Natural killer cell treated with Interleukin-12 subunit alpha and Interleukin-12 subunit beta and Interleukin-15 and Interleukin-18, amount 100 ng/mL, for 72 hours (primary cell): Measurements from ENCODE around the gene IL22. TPM values are rescaled to one million over a fixed set of nuclear protein-coding genes. Genes with fewer than 3 reads are reported as not detected.

Source experiments
- ATAC-seq, 2 donors: fragments of 150-1000 bp; cut with Tn5 transposase in 1 of 2; sonication (Bioruptor Pico), chemical (Tn5 transposase) in 1 of 2; 2 replicates each; pipeline ENCODE4 v1.10.0; 2021
- DNase-seq: peaks from one replicate; pipeline ENCODE4 v3.0.0; 2022; ENCODE audit warnings: low spot score
- H3K27ac Mint-ChIP-seq, 2 donors: 1 replicate in 1 of 2; 2 replicates in 1 of 2; pipeline ENCODE4 v1.8.0; 2022; ENCODE audit warnings: mixed read lengths in 2 of 2, mild to moderate bottlenecking in 1 of 2, moderate library complexity in 1 of 2
- H3K27me3 Mint-ChIP-seq, 2 donors: 1 replicate in 1 of 2; 2 replicates in 1 of 2; pipeline ENCODE4 v1.8.0; 2022; ENCODE audit warnings: mixed read lengths in 2 of 2
- H3K36me3 Mint-ChIP-seq: one replicate; pipeline ENCODE4 v1.8.0; 2022; ENCODE audit warnings: mixed read lengths
- H3K4me1 Mint-ChIP-seq, 2 donors: 1 replicate in 1 of 2; 2 replicates in 1 of 2; pipeline ENCODE4 v1.8.0; 2022; ENCODE audit warnings: low read depth in 2 of 2, mixed read lengths in 2 of 2, mild to moderate bottlenecking in 1 of 2
- H3K4me3 Mint-ChIP-seq: one replicate; pipeline ENCODE4 v1.8.0; 2022; ENCODE audit warnings: mixed read lengths
- H3K9me3 Mint-ChIP-seq: 2 replicates; pipeline ENCODE4 v1.8.0; 2022; ENCODE audit warnings: mixed read lengths
- total RNA-seq, 2 donors: library from RNA; stranded (reverse); gene quantifications; one replicate each; pipeline ENCODE4 v1.2.3, GENCODE V29; 2022

The IL22 gene
- total RNA-seq, 2 donors from 2014 or later = 1.0 to 3.4 TPM

DNA sequence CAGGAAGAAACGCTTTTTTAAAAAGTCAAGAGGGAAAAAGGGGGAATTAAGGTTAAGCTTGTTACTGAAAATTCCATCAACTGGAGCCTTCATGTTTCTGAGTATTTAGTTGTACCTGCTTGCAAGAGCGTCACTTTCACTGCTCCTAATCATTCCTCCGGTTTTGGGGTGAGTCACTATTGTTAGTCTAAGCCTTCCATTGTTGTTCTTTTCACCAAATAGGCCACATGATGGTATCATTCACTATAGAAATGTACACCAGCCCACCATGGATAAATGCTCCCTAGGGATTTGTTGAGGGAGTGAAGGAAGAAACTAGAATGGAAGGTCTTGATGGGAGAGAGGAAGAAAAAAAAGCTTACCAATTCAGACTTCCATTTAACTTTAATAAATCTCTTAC is 3.0 kb downstream of the IL22 start:
- H3K4me1 Mint-ChIP-seq = peaks cover 0 to 14% of the 10 kb centered on the region in 2 donors
- H3K4me3 Mint-ChIP-seq = no peak overlapping the region
- no peak overlapping the region for H3K27ac Mint-ChIP-seq
- peaks cover 17 to 29% of the 10 kb centered on the region in 2 donors for H3K27me3 Mint-ChIP-seq
- H3K9me3 Mint-ChIP-seq = no peaks in the 10 kb centered on the region
- ATAC-seq (no peak), DNase-seq (no peak)
- H3K36me3 Mint-ChIP-seq = no peaks in the 10 kb centered on the region

DNA sequence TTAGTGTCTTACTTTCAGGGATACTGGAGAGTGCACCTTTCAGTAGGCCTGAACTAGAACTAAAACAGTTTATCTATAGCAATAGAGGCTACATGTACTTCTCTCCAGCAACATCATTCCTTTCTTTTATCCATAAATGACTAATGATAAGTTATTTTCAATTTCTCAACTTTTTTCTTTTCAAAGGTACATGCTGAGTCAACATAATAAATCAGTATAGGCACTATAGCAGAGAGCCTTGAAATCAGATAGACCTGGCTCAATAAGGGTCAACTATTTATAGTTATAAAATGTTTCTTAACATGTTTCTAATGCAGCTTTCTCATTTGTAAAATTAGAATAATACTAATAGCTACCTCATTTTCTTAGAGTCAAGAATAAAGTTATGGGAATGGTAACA is 5.6 kb downstream of the IL22 start:
- Mint-ChIP-seq H3K27ac (peak overlapping the region in 1 of 2 donors; percentile 8), H3K4me3 (no peak overlapping the region), H3K4me1 (peaks cover 0 to 19% of the 10 kb centered on the region in 2 donors), H3K9me3 (no peaks in the 10 kb centered on the region), H3K36me3 (peaks cover 1% of the 10 kb centered on the region), H3K27me3 (peaks cover 14 to 18% of the 10 kb centered on the region in 2 donors)
- no peak for DNase-seq
- ATAC-seq = no peak

DNA sequence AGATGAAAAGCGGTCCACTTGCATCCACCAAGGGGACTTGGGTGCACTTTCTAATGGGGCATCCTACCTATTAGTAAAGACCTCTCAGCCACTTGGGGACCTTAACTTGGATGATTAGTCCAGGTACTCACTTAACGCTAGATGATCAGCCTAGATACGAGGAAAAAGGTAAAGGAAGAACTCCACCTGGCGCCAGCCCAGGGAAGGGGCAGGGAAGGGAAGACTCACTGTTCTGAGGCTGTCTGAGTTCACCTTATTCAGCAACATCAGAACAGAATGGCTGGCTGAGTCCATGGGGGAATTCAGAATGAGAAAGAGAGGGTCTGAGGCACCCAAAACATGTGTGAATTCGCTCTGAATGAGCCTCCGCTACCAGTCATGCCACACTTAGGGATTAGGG is 7.1 kb downstream of the IL22 start:
- peaks cover 3 to 17% of the 10 kb centered on the region in 2 donors for H3K4me1 Mint-ChIP-seq
- H3K9me3 Mint-ChIP-seq = no peaks in the 10 kb centered on the region
- peak overlapping the region in 1 of 2 donors; percentile 14 for H3K27ac Mint-ChIP-seq
- no peak for ATAC-seq
- peaks cover 4% of the 10 kb centered on the region for H3K36me3 Mint-ChIP-seq
- H3K4me3 Mint-ChIP-seq = no peak overlapping the region
- DNase-seq = no peak
- H3K27me3 Mint-ChIP-seq = peaks cover 6 to 7% of the 10 kb centered on the region in 2 donors

DNA sequence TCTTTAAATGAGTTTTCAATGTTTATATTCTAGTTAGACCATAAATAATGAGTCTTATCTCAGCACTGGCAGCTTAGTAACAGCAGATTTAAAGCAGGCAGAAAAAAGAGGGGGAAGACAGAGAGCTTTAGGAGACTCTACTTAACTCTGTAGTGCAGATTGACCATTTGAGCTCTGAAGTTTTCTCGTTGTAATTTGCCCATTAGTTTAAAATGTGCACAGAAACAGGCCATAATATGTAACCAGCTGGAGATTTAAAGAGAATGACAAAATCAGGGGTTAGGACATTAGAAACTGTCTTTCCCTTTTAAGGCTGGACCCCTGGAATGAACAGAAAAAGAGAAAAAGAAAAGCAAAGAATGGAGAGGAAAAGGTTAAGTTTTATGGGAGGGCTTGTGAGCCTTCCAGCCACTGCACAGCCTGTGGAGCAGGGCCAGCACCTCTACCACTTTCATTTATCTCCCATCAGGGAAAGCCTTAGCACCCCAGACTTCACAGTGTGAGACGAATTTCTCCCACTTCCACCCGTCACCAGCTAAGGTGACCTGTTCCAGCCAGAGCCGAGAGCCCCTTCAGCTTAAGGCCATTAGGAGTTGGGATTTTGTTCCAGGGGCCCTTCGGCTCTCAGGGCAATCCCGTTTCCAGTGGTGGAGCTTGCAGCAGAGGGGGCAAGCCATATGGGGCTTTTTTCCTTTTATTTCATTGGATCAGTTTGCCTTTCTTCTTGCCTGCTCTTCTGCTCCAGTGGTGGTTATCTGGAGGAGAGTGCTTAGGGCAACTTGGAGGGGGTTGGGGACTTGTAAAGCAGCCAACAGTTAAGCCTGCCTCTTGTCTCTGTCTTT is 8.0 kb downstream of the IL22 start:
- Mint-ChIP-seq H3K4me1 (peaks cover 13 to 27% of the 10 kb centered on the region in 2 donors), H3K27ac (peak overlapping the region in 1 of 2 donors; percentile 58), H3K27me3 (peaks cover 4 to 7% of the 10 kb centered on the region in 2 donors), H3K9me3 (no peaks in the 10 kb centered on the region), H3K4me3 (no peak overlapping the region), H3K36me3 (peaks cover 4% of the 10 kb centered on the region)
- ATAC-seq (no peak), DNase-seq (no peak)

DNA sequence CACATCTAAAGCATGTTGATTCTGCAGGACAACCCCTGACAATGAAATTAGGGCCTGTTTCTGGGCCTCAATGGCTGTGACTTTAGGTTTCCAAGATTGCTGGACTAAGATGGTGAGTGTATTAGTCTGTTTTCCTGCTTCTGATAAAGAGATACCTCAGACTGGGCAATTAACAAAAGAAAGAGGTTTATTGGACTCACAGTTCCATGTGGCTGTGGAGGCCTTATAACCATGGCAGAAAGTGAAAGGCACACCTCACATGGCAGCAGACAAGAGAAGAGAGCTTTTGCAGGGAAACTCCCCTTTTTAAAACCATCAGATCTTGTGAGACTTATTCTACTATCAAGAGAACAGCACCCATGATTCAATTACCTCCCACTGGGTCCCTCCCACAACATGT is 10.6 kb downstream of the IL22 start:
- H3K4me1 Mint-ChIP-seq = peaks cover 26 to 36% of the 10 kb centered on the region in 2 donors
- H3K27me3 Mint-ChIP-seq = no peaks in the 10 kb centered on the region
- H3K4me3 Mint-ChIP-seq = no peak overlapping the region
- peaks cover 2% of the 10 kb centered on the region for H3K9me3 Mint-ChIP-seq
- H3K36me3 Mint-ChIP-seq = peaks cover 7% of the 10 kb centered on the region
- DNase-seq (no peak), ATAC-seq (no peak)
- peak overlapping the region; percentile 13 to 85 for H3K27ac Mint-ChIP-seq

DNA sequence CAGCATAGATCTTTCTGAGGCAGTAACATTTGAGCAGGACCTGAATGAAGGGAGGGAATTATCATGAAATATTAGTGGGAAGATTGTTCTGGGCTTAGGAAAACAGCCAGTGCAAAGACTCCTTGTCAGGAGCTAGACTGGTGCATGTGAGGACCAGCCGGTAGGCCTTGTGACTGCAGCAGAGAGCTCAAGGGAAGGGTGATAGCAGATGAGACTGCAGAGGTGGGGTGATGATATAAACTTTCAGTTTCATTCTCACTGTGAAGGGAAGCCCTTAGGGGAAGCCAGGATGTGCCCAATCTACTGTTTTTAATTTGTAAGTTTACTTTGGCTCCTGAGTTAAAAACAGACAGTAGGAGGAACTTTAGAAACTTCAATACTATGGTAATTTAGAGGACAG is 12.4 kb downstream of the IL22 start:
- H3K27me3 Mint-ChIP-seq = no peaks in the 10 kb centered on the region
- peak overlapping the region; percentile 85 to 96 for H3K27ac Mint-ChIP-seq
- peaks cover 39 to 41% of the 10 kb centered on the region in 2 donors for H3K4me1 Mint-ChIP-seq
- DNase-seq (peak; percentile 84), ATAC-seq (peak; percentile 98 to 99)
- H3K36me3 Mint-ChIP-seq = peaks cover 9% of the 10 kb centered on the region
- H3K4me3 Mint-ChIP-seq = peak overlapping the region; percentile 80
- peaks cover 4% of the 10 kb centered on the region for H3K9me3 Mint-ChIP-seq

DNA sequence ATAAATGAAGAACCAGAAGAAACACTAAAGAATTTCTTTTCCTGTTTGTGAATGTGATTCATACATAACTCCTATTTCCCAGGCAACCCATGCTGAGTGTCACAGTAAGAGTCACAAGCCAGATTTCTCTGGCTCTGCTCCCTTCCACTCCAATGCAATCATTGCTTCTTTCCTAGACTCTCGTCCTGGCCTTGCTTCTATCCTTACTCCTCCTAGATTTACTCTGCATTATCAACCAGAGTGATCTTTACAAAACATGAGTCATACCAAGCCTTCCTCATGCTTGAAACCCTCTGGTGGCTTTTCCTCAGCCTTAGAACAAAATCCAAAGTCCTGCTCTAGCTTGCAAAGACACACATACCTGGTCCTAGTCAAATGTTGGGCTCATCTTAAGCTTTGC is 13.3 kb downstream of the IL22 start:
- peak overlapping the region; percentile 80 for H3K4me3 Mint-ChIP-seq
- peak overlapping the region; percentile 85 to 96 for H3K27ac Mint-ChIP-seq
- DNase-seq (no peak), ATAC-seq (no peak)
- H3K27me3 Mint-ChIP-seq = no peaks in the 10 kb centered on the region
- peaks cover 14% of the 10 kb centered on the region for H3K36me3 Mint-ChIP-seq
- peaks cover 44 to 47% of the 10 kb centered on the region in 2 donors for H3K4me1 Mint-ChIP-seq
- H3K9me3 Mint-ChIP-seq = peaks cover 6% of the 10 kb centered on the region

DNA sequence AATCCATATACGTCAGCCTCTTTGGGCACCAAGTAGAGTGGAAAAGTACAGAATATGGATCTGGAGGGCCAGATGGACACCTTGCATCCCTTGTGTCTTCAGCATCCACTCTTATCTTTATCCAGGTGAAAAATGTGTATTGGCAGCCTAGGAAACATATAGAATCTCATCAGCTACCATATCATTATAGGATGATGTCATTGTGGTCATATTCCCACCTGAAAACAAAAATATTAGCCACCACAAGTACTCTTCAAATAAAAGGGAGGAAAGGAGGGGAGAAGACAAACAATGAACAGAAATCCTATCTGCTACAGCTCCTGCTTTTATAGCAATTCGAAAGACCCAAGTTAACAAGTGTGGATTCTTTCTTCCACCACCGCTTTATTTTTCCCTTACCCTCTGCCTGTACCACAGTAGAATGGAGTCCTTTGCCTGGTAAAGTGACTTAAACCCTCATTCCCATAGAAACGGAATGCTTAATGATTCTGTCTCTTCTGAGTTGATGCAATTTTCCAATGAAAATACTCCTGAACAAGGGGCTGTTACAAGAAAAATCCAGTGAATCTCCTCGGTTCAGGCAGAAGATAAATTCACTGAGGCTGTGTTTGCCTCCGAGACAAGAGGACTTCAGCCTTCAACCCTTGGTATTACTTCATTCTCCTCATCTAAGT is 14.0 kb downstream of the IL22 start:
- peaks cover 48 to 49% of the 10 kb centered on the region in 2 donors for H3K4me1 Mint-ChIP-seq
- ATAC-seq = no peak
- H3K27me3 Mint-ChIP-seq = no peaks in the 10 kb centered on the region
- H3K36me3 Mint-ChIP-seq = peaks cover 14% of the 10 kb centered on the region
- peaks cover 6% of the 10 kb centered on the region for H3K9me3 Mint-ChIP-seq
- no peak overlapping the region for H3K4me3 Mint-ChIP-seq
- peak overlapping the region; percentile 85 to 96 for H3K27ac Mint-ChIP-seq
- DNase-seq = no peak

DNA sequence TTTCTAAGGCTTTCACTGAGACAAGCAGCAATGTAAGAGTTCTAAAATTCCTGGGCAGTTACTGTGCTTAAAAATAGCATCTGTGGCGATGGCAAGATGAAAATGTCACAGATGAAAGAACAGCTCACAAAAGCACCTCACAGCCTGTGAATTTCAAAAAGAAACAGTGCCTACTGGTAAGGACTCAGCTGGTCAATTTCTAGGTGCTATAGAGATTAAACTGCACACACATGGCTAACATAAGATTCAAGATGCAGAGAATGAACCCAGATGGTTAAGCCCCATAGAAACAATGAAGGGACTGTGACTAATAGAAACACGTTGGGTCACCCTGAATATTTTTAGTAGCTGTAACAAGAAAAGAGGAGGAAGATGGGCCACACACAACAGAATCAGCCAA is 15.8 kb downstream of the IL22 start:
- H3K9me3 Mint-ChIP-seq = peaks cover 6% of the 10 kb centered on the region
- H3K4me3 Mint-ChIP-seq = no peak overlapping the region
- DNase-seq (no peak), ATAC-seq (no peak)
- H3K27me3 Mint-ChIP-seq = no peaks in the 10 kb centered on the region
- peaks cover 52 to 60% of the 10 kb centered on the region in 2 donors for H3K4me1 Mint-ChIP-seq
- H3K27ac Mint-ChIP-seq = peak overlapping the region; percentile 76 to 85
- peaks cover 11% of the 10 kb centered on the region for H3K36me3 Mint-ChIP-seq

DNA sequence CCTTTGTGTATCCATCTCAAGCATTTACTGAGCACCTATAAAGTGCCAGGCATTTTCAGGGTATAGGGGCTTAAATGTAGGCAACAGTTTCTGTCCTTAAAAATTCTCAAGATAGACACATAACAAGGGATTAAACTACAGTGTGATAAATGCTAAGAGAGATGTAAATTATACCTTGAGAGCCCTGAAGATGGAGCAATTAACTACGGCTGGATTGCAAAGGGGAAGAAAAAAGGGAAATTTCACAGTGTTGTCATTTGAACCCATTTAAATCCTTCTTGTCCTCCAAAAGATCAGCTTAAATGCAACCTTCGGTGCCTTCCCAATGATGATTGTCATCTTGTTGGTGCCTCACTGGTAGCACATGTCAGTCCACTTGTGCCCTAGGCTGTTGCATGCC is 16.3 kb downstream of the IL22 start:
- Mint-ChIP-seq H3K4me1 (peaks cover 51 to 60% of the 10 kb centered on the region in 2 donors), H3K36me3 (peaks cover 10% of the 10 kb centered on the region), H3K27ac (peak overlapping the region; percentile 76 to 85), H3K27me3 (no peaks in the 10 kb centered on the region), H3K4me3 (peak overlapping the region; percentile 85), H3K9me3 (peaks cover 6% of the 10 kb centered on the region)
- ATAC-seq (no peak), DNase-seq (no peak)

DNA sequence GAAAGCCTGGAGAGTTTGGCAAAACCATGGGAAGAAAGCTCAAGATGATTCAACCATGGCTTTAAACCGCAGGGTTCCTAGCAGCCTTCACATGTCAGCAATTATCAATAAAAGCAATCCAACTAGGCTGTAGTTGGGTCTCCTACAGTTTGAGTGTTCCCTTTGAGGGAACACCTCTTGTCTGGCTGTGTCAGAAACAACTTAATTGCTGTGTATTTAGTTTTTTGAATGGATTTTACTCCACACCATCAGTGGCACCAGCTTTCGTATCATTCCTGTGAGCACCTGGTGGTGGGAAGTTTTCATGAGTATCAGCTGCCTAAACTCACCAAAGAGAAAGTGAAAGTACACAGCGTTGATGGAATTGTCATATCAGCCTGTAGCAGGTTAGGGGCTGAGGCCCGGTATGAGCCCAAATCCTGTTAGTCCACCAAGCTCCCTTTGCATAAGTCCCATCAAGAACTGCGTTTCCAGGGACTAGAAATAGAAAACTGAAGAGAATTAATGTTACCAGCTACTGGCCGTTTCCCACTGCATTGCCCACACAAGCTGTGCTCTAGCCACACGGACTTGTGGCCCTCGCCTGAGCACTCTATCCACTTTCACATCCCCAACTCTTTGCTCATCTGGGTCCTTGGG is 16.9 kb downstream of the IL22 start:
- Mint-ChIP-seq H3K27ac (peak overlapping the region; percentile 76 to 85), H3K4me3 (peak overlapping the region; percentile 85), H3K36me3 (peaks cover 10% of the 10 kb centered on the region), H3K9me3 (peaks cover 6% of the 10 kb centered on the region), H3K4me1 (peaks cover 51 to 60% of the 10 kb centered on the region in 2 donors), H3K27me3 (no peaks in the 10 kb centered on the region)
- ATAC-seq (peak; percentile 75 to 79), DNase-seq (peak; percentile 61)

DNA sequence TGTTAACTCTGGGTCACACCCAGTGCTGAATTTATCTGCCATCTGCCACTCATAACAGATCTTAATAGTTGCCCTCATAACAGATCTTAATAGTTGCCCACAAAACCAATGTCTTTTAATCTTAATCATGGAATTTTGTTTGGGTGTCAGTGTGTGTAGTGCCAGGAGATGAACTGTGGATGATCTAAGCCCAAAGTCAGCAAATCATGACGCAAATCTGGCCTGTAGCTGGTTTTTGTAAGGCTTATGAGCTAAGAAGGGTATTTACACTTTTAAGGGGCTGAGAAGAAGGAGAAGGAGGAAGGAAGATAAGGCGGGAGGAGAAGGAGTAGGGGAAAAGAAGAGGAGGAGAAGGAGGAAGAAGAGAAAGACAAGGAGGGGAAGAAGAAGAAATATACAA is 17.8 kb downstream of the IL22 start:
- Mint-ChIP-seq H3K27me3 (no peaks in the 10 kb centered on the region), H3K36me3 (peaks cover 10% of the 10 kb centered on the region), H3K4me3 (peak overlapping the region; percentile 85), H3K27ac (peak overlapping the region; percentile 76 to 85), H3K4me1 (peaks cover 49 to 60% of the 10 kb centered on the region in 2 donors), H3K9me3 (peaks cover 6% of the 10 kb centered on the region)
- no peak for DNase-seq
- ATAC-seq = no peak

DNA sequence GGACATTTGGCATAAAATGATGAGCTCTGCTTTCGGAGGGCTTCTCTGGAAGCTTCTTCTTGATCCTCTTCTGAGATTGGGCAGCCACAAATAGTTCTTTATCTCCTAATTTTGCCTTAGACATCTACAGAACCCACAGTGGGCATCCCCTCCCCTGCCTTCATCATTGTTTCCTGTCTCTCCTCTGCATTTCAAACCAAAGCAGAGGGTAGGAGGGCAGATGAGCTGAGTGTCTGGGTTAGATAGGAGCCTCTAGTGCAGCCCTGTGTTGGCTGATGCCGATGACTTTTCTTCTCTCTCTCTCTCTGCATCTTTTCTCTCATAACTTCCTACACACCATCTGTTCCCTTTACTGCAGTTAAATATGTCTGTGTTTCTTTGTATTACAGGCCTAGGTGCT is 19.3 kb downstream of the IL22 start:
- H3K4me3 Mint-ChIP-seq = peak overlapping the region; percentile 1
- H3K27me3 Mint-ChIP-seq = peaks cover 0 to 4% of the 10 kb centered on the region in 2 donors
- H3K9me3 Mint-ChIP-seq = peaks cover 6% of the 10 kb centered on the region
- peaks cover 43 to 52% of the 10 kb centered on the region in 2 donors for H3K4me1 Mint-ChIP-seq
- DNase-seq (no peak), ATAC-seq (no peak)
- peaks cover 10% of the 10 kb centered on the region for H3K36me3 Mint-ChIP-seq
- H3K27ac Mint-ChIP-seq = peak overlapping the region in 1 of 2 donors; percentile 28
